ENCODE measurements around the gene SEZ6L.

SEZ6L gene

GRCh38 chr22:26298605-26299310, 129.5 kb downstream of the SEZ6L start:
- no peak for DNase-seq (ENCODE audit: low read depth in 2 of 2)

DNA sequence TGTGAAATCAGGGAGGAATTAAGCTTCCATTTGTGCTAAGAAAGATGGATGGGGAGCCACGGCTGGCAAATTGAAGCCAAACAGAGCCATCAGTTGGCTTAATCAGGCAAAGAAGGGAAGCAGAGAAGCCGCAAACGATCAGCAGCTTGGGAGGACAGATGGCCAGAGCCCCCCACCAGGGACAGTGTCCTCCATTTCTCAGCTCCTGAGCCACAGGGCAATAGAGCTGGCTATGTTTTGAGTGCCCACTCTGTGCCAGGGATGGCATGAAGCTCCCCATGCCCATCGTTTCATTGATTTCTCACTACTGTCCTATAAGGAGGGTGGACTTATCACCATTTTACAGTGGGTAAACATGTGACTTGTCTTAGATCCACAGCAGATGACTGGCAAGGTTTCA, 133.5 kb downstream of the SEZ6L start:
- DNase-seq (ENCODE audit: low read depth in 2 of 2), result no peak

DNA sequence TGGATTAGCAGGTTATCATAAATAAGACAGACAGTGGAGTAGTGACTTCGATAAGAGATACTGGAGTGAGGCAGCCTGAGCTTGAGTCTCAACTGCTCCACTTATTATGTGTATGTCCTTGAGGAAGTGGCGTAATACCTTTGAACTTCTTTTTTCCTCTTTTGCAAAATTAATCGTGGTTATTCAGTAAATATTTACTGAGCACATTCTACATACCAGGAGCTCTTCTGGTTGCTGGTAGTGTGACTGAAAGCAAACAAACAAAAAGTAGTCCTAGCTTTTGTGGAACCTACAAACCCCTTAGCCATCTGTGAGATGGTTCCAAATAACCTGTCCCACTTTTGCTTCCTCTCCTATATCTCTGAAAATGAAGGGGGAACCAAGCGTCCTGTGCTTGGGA, 134.2 kb downstream of the SEZ6L start:
- no peak for DNase-seq (ENCODE audit: low read depth in 2 of 2)

DNA sequence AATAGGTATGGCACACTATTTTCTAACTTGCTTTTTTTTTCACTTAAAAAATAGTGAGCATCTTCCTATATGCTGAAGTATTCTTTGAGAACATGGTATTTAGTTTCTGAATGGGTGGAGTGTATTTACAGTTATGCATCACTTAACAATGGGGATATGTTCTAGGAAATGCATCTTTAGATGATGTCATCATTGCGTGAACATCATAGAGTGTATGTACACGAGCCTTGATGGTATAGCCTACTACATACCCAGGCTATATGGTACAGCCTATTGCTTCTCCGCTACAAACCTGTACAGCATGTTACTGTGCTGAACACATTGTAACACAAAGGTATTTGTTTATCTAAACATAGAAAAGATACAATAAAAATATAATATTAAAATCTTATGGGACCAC, 135.5 kb downstream of the SEZ6L start:
- DNase-seq (ENCODE audit: low read depth in 2 of 2), result no peak

DNA sequence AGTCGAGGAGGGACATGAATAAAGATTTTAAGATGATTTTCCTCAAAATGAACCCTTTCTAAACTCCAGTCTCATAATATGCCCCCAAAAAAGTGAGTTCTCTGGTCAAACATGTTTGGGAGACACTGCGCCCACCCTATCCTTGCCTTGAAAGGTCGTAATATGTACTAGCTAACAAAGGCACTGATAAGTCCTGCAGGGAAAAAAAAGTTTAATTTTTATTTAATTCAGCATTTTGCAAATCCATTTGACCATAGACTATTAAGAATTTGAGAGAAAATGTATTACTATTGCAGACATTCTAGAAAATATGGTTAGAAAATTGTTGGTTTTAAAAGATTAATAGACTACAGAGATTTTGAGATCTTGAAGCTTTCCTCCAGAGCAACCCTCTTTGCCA, 139.2 kb downstream of the SEZ6L start:
- no peak for DNase-seq (ENCODE audit: low read depth in 2 of 2)

DNA sequence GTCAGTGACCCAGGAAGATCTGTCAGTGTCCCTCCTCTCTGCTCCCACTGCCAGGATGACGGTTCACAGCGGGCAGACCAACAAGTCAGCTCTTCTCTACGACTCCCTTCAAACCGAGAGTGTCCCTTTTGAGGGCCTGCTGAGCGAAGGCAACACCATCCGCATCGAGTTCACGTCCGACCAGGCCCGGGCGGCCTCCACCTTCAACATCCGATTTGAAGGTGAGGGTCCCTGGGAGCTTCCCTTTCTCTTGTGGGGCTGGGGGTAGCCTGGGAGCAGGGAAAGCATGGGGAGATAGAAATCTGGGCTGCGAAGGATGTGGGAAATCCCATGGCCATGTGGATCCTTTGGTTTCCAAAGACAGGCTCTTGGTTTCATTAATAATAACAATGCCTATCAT, 141.4 kb downstream of the SEZ6L start:
- no peak for DNase-seq (ENCODE audit: low read depth in 2 of 2)

- DNase-seq (ENCODE audit: low read depth in 2 of 2), result no peak
Observed at GRCh38 chr22:26313291-26313690, 144.0 kb downstream of the SEZ6L start.

DNA sequence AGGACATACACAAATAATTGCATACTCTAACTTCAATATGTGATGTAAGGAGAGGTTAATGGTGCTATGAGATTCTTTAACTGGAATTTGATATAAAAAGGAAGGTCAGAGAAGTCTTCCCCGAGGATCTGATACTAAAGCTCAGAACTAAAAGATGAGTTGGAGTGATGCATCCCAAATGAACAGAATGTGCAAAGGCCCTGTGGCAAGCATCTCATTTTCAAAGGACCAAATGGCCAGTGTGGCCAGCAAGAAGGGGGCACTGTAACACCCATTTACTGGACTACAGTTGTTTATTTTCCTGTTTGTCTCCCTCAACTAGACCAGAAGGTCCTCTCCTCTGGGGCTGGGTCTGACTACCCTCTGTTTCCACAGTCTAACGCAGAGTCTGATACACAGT, 144.9 kb downstream of the SEZ6L start:
- no peak for DNase-seq (ENCODE audit: low read depth in 2 of 2)

DNA sequence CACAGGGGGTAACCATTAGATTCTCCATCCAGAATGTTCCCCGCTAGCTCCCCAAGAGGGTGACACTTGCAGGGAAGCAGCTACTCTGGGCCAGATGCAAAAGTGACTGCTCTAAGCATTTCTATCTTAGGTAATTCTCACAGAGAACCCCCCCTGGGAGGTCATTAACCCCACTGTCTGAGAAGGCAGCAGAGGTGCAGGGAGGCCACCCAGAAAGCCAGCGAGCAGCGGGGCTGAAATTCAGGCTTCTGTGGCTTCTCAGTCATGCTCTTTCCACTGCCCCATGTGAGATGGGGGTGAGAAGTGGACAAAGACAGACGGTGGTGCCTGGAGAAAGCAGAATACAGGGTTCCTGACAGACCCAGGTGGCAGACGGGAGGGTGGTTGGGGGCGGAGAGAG, 145.4 kb downstream of the SEZ6L start:
- no peak for DNase-seq (ENCODE audit: low read depth in 2 of 2)

GRCh38 chr22:26316732-26317285, 147.5 kb downstream of the SEZ6L start:
- DNase-seq (ENCODE audit: low read depth in 2 of 2), result no peak

DNA sequence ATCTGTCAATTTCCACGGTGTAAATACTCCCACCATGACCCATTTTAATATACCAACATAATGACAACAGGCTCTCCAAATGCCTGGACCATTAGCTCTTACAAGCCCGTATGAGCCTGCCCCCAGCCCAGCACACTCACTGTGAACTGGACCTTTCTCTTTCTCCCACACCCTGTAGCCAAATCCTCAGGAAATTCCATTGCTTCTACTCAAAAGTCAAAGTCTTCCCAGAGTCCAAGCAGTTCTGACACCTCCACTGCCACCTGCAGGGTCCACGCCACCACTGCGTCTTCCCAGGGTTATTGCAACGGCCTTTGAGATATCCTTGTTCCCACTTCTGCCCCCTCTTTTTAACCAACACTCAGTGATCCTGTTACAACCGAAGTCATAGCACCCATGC, 149.7 kb downstream of the SEZ6L start:
- DNase-seq (ENCODE audit: low read depth in 2 of 2), result no peak

- no peak for DNase-seq (ENCODE audit: low read depth in 2 of 2)
Observed at GRCh38 chr22:26320447-26320846, 151.2 kb downstream of the SEZ6L start.

- DNase-seq (ENCODE audit: low read depth in 2 of 2), result no peak
Observed at GRCh38 chr22:26321469-26321913, 152.2 kb downstream of the SEZ6L start.

- DNase-seq (ENCODE audit: low read depth in 2 of 2), result no peak
Observed at GRCh38 chr22:26322179-26322905, 153.1 kb downstream of the SEZ6L start.

DNA sequence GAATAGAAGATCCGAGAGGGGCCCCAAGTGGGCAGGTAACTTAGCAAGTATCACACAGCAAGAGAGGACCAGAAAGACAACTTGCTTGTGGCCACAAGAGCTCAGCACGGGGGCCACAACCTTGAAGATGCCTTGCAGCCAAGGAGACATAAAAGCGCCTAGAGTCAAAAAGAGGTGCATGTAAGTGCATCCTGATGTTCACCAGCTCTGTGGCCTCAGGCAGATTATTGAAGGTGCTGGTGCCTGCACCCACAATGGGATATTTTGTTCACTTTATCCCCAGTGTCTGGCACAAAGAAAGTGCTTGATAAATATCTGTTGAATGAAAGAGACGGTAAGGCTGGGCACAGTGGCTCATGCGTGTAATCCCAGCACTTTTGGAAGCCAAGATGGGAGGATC, 153.8 kb downstream of the SEZ6L start:
- no peak for DNase-seq (ENCODE audit: low read depth in 2 of 2)

GRCh38 chr22:26324150-26324549, 154.9 kb downstream of the SEZ6L start:
- DNase-seq (ENCODE audit: low read depth in 2 of 2), result no peak

- no peak for DNase-seq (ENCODE audit: low read depth in 2 of 2)
Observed at GRCh38 chr22:26325641-26326040, 156.4 kb downstream of the SEZ6L start.

DNA sequence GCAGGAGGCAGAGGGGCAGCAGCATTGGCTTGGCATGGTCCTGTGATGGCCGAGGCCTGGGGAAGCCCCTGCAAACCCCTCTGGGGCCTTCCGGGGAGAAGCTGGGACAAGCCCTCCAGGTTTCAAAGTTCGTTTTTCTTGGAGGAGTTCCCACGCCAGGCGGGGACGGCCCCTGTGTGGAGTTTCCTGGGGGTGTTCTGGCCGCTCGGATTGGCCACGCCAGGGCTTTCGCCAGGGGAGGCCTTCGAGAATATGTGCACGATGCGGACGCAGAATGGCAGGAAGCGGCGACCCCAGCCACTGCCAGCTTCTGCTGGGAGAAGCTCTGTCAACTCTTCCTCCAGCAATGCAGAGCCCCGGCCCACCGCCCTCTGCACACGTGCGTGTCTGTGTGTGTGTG, 157.5 kb downstream of the SEZ6L start:
- no peak for DNase-seq (ENCODE audit: low read depth in 2 of 2)

DNA sequence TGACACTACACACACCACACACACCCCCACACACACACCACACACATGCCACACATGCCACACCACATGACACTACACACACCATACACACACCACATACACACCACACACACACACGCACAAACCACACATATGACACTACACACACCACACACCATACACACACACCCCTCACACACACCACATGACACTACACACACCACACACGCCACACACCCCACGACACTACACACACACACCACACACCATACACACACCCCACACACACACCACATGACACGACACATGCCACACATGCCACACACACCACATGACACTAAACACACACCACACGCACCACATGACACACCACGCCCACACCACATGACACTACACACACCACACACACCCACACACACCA, 158.0 kb downstream of the SEZ6L start:
- no peak for DNase-seq (ENCODE audit: low read depth in 2 of 2)

DNA sequence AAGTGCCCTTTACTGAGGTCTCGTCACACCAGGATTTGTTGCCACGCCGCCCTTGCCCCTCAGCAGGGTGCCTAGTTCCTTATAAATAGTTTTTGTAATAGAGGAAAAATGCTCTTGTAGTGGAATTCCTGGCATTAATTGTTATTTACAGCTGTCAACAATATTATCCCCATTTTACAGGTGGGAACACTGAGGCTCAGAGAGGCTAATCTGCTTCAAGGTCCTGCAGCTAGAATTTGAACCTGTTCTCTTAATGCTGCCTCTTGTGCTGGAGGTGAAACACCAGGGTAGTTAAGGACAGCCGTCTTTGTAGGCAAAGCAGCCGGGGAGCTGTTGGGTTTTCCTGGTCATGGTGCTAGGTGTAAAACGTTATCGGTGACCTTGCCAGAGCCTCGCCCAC, 159.0 kb downstream of the SEZ6L start:
- no peak for DNase-seq (ENCODE audit: low read depth in 2 of 2)

GRCh38 chr22:26330971-26331625, 161.8 kb downstream of the SEZ6L start:
- DNase-seq (ENCODE audit: low read depth in 2 of 2), result peak; percentile 33 to 36

- no peak for DNase-seq (ENCODE audit: low read depth in 2 of 2)
Observed at GRCh38 chr22:26333088-26333800, 164.0 kb downstream of the SEZ6L start.

Data from stimulated activated CD4-positive, alpha-beta T cell treated with anti-CD3 and anti-CD28 coated beads, Interleukin-12 subunit alpha, Interleukin-12 subunit beta, amount 100 ng/mL, for 24 hours (primary cell).